Measurements from ENCODE around the gene FBXL7. TPM values are rescaled to one million over a fixed set of nuclear protein-coding genes. Genes with fewer than 3 reads are reported as not detected.

FBXL7 gene
- total RNA-seq, 6 experiments from 2014 or later, result 12.7 to 19.2 (median 16.8) TPM

DNA sequence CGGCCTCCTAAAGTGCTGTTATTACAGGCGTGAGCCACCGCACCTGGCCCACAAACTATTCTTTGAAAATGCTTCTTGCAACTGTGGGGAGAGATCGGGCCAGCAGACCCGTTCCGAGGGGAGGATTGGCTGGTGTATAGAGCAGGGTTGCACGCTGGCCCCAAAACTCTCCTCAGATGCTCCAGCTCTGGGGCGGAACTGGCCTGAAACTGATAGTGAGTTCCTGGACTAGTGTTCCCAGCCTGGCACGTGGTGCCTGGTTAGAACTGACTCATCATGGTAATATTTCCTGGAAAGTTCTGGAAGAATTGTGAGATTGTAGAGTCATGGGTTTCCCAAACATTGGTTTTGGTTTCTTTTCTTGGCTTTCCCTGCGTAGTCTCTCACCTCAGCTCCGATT, 120.5 kb downstream of the FBXL7 start:
- H3K9me3 Mint-ChIP-seq, result no peaks in the 10 kb centered on the region
- DNase-seq, result peak; percentile 68
- H3K36me3 Mint-ChIP-seq (ENCODE audit: low read depth), result peaks cover 18% of the 10 kb centered on the region
- H3K4me1 Mint-ChIP-seq (ENCODE audit: low read depth), result peaks cover 49% of the 10 kb centered on the region
- H3K27me3 Mint-ChIP-seq (ENCODE audit: insufficient read depth), result no peaks in the 10 kb centered on the region
- TF ChIP-seq, protein P1, sequence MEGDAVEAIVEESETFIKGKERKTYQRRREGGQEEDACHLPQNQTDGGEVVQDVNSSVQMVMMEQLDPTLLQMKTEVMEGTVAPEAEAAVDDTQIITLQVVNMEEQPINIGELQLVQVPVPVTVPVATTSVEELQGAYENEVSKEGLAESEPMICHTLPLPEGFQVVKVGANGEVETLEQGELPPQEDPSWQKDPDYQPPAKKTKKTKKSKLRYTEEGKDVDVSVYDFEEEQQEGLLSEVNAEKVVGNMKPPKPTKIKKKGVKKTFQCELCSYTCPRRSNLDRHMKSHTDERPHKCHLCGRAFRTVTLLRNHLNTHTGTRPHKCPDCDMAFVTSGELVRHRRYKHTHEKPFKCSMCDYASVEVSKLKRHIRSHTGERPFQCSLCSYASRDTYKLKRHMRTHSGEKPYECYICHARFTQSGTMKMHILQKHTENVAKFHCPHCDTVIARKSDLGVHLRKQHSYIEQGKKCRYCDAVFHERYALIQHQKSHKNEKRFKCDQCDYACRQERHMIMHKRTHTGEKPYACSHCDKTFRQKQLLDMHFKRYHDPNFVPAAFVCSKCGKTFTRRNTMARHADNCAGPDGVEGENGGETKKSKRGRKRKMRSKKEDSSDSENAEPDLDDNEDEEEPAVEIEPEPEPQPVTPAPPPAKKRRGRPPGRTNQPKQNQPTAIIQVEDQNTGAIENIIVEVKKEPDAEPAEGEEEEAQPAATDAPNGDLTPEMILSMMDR (IDR thresholded peaks at IDR 0.05), result no peak
- peak overlapping the region; percentile 95 for H3K27ac Mint-ChIP-seq
- peak overlapping the region; percentile 85 for H3K4me3 Mint-ChIP-seq

DNA sequence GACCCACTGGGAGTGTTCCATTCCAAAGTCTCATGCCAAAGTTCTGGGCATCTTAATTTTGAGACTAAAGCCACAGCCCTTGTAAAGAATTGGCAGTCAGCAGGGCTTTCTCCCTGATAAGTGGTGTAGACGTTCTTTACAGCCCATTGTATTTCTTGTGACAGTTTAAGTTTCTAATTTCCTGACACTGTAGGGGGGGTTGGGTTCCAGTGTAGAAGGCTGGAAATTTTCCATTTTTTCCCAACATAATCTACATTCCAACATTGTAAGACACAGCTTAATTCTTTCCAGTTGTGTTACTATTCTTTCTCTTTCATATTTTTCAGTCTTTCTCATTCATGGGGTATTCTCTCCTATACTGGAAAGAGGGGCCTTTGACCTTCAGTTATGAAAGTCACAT, 121.1 kb downstream of the FBXL7 start:
- peak overlapping the region; percentile 95 for H3K27ac Mint-ChIP-seq

DNA sequence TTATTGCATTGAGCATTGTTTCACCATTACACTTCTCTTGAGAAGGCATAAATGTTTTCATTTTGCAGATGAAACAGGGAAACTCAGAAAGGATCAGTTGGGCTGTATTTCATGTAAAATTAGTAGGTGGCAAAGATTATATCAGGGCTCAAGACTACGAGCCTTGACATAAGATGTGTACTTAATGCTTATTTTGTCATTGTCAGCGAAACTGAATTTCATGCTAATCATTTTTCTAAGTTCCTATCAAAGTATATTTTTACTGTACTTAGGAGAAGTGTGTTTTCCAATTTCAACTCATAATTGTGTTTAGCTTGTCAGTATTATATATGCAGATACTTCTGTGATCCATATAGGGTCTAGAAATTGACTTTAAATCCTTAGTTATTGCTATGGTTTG, 123.8 kb downstream of the FBXL7 start:
- Mint-ChIP-seq H3K36me3 (ENCODE audit: low read depth) (peaks cover 13% of the 10 kb centered on the region), H3K9me3 (no peaks in the 10 kb centered on the region), H3K27ac (no peak overlapping the region), H3K4me3 (no peak overlapping the region), H3K27me3 (ENCODE audit: insufficient read depth) (no peaks in the 10 kb centered on the region), H3K4me1 (ENCODE audit: low read depth) (peaks cover 46% of the 10 kb centered on the region)
- no peak for DNase-seq
- TF ChIP-seq, protein P1 (IDR thresholded peaks at IDR 0.05), result no peak

More for the DNA sequence above, 121.1 kb downstream of the FBXL7 start:
- DNase-seq, result peak; percentile 72
- Mint-ChIP-seq H3K4me3 (peak overlapping the region; percentile 85), H3K4me1 (ENCODE audit: low read depth) (peaks cover 43% of the 10 kb centered on the region), H3K27me3 (ENCODE audit: insufficient read depth) (no peaks in the 10 kb centered on the region), H3K9me3 (no peaks in the 10 kb centered on the region), H3K36me3 (ENCODE audit: low read depth) (peaks cover 18% of the 10 kb centered on the region)
- TF ChIP-seq, protein P1 (IDR thresholded peaks at IDR 0.05), result no peak

DNA sequence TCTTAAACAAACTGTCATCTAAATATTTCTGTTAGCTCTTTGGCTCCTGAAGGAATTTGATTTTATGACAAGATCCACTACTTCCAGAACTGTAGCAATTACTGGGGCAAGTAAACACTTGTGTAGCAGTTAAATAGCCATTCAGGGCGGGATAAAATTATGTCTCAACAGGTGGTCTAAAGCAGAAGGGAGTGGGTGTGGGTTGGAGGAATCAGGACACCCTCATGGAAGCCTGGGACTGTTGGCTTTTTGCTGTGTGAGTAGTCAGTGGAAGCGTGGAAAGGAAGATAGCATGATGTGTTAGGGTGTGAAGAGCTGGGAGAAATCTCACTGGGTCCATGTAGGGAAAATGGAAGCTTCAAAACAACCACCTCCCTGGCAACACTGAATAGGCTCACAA, 127.1 kb downstream of the FBXL7 start:
- H3K27ac Mint-ChIP-seq, result no peak overlapping the region
- peaks cover 34% of the 10 kb centered on the region for H3K4me1 Mint-ChIP-seq (ENCODE audit: low read depth)
- DNase-seq, result no peak
- no peaks in the 10 kb centered on the region for H3K9me3 Mint-ChIP-seq
- H3K27me3 Mint-ChIP-seq (ENCODE audit: insufficient read depth), result no peaks in the 10 kb centered on the region
- no peaks in the 10 kb centered on the region; the same call in 1 of the 2 replicates for H3K36me3 Mint-ChIP-seq (ENCODE audit: low read depth)
- no peak overlapping the region for H3K4me3 Mint-ChIP-seq
- TF ChIP-seq, protein P1 (IDR thresholded peaks at IDR 0.05), result no peak

DNA sequence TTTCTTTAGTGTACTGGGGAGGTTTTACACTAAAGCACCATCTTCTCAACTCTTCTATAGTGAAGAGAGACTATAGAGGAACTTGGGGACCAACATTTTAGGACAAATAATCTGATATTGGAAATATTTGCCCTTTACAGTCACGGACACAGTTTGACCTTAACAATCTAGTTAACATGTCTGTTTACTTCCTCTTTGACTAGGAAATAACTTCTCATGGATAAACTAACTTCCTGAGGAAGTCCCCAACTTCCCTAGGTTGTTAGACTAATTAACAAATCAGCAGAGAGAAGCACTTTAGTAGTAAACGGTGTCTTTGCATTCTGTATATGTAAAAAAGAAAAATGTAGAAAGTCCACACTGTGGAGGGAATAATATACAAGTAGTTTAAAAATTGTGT, 127.7 kb downstream of the FBXL7 start:
- no peak overlapping the region for H3K4me3 Mint-ChIP-seq
- no peaks in the 10 kb centered on the region for H3K9me3 Mint-ChIP-seq
- H3K27ac Mint-ChIP-seq, result no peak overlapping the region
- no peak for DNase-seq
- H3K27me3 Mint-ChIP-seq (ENCODE audit: insufficient read depth), result no peaks in the 10 kb centered on the region
- peaks cover 34% of the 10 kb centered on the region for H3K4me1 Mint-ChIP-seq (ENCODE audit: low read depth)
- no peaks in the 10 kb centered on the region; the same call in 1 of the 2 replicates for H3K36me3 Mint-ChIP-seq (ENCODE audit: low read depth)
- TF ChIP-seq, protein P1 (IDR thresholded peaks at IDR 0.05), result no peak

DNA sequence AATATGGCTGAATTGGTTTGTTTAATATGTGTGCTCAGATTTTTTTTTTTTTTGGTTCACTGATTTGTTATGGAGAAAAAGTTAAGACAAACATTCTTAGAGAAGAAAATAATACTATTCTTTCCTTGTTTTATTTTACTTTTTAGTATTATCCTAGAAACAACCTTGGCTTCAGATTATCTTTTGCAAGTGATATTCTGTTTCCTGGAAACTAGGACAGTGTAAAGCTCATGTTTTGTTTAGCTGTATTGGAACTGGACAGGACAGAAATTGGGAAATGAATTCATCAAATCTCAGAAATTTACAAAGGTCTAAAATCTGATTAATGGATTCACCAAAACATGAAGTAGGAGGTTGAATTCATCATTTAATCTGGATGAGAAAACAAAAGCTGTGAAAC, 130.5 kb downstream of the FBXL7 start:
- no peaks in the 10 kb centered on the region for H3K9me3 Mint-ChIP-seq
- no peak for DNase-seq
- no peaks in the 10 kb centered on the region for H3K36me3 Mint-ChIP-seq (ENCODE audit: low read depth)
- peaks cover 34% of the 10 kb centered on the region for H3K4me1 Mint-ChIP-seq (ENCODE audit: low read depth)
- TF ChIP-seq, protein P1 (IDR thresholded peaks at IDR 0.05), result no peak
- H3K27ac Mint-ChIP-seq, result no peak overlapping the region
- no peaks in the 10 kb centered on the region; the same call in 1 of the 2 replicates for H3K27me3 Mint-ChIP-seq (ENCODE audit: insufficient read depth)
- H3K4me3 Mint-ChIP-seq, result no peak overlapping the region
